ENCODE measurements around the gene AXIN1. TPM values are rescaled to one million over a fixed set of nuclear protein-coding genes. Genes with fewer than 3 reads are reported as not detected.

Gene AXIN1
- total RNA-seq, 1 donor from 2014 or later: 31.5 TPM

DNA sequence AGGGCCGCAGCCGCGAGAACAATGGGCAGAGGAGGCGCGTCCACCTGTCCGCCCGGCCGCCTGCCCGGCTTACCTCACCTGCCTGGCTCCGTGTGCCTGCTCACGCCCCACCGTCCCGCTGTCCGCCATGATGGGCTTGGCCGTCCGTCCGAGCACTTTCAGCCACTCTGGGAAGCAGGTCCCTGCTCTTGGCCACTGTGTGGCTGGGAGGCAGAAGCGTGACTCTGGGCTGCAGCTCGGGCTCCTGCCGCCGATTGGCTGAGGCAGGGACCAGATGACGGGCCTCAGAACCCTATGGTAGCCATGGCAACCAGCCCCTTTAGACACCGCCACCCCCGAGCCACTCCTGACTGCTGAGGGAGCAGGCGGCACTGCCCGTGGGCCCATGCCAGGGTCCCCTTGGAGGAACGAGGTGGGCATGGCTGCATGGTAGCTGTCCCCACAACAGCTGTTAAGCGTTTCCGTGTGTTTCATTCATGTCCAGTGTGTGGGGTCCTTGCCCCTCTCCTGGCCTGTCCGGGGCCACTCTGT lies 8.9 kb upstream of the AXIN1 start:
- no peak overlapping the region for H3K4me3 Mint-ChIP-seq (ENCODE audit: unreplicated experiment)
- TF ChIP-seq, protein P1, sequence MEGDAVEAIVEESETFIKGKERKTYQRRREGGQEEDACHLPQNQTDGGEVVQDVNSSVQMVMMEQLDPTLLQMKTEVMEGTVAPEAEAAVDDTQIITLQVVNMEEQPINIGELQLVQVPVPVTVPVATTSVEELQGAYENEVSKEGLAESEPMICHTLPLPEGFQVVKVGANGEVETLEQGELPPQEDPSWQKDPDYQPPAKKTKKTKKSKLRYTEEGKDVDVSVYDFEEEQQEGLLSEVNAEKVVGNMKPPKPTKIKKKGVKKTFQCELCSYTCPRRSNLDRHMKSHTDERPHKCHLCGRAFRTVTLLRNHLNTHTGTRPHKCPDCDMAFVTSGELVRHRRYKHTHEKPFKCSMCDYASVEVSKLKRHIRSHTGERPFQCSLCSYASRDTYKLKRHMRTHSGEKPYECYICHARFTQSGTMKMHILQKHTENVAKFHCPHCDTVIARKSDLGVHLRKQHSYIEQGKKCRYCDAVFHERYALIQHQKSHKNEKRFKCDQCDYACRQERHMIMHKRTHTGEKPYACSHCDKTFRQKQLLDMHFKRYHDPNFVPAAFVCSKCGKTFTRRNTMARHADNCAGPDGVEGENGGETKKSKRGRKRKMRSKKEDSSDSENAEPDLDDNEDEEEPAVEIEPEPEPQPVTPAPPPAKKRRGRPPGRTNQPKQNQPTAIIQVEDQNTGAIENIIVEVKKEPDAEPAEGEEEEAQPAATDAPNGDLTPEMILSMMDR (IDR thresholded peaks at IDR 0.05): no peak
- DNase-seq (ENCODE audit: extremely low spot score, unreplicated experiment): no peak

DNA sequence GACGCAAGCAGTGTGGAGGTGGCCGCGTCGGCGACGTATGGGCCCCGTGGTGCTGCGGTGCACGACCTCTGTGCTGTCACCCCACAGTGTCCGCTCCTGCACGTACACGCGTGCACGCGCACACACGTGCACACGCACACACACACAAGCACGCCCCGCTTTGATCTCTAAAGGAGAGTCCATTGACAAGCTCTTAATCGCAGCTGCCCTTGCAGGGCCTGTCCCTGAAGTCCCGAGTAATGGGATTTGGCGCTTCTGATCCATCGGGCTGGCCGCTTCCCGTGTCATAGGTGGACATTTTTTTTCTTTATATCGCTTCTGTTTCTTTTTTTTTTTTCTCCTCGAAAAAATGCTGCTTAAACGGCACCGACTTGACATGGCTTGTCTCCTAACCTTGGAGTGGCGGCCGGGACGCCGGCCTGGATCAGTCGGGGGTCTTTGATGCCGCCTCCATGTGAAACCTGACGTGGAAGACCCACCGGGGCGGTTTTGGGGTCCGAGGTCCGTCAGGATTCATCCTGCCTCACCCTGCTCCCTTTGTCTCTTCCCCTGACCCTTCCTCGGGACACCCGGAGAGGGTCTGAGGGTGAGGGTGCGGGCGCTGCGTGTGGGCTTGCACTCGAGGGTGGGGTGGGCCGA lies 8.3 kb upstream of the AXIN1 start:
- no peaks in the 10 kb centered on the region for H3K27me3 Mint-ChIP-seq (ENCODE audit: unreplicated experiment)
- TF ChIP-seq, protein P1 (IDR thresholded peaks at IDR 0.05): no peak
- no peaks in the 10 kb centered on the region for H3K36me3 Mint-ChIP-seq (ENCODE audit: unreplicated experiment)
- H3K4me1 Mint-ChIP-seq (ENCODE audit: unreplicated experiment): peaks cover 4% of the 10 kb centered on the region
- no peak overlapping the region for H3K4me3 Mint-ChIP-seq (ENCODE audit: unreplicated experiment)
- no peak overlapping the region for H3K27ac Mint-ChIP-seq (ENCODE audit: unreplicated experiment)
- DNase-seq (ENCODE audit: extremely low spot score, unreplicated experiment): no peak
- no peaks in the 10 kb centered on the region for H3K9me3 Mint-ChIP-seq (ENCODE audit: unreplicated experiment)

More for the DNA sequence above, 8.9 kb upstream of the AXIN1 start:
- no peaks in the 10 kb centered on the region for H3K9me3 Mint-ChIP-seq (ENCODE audit: unreplicated experiment)
- no peak overlapping the region for H3K27ac Mint-ChIP-seq (ENCODE audit: unreplicated experiment)
- H3K4me1 Mint-ChIP-seq (ENCODE audit: unreplicated experiment): peaks cover 4% of the 10 kb centered on the region
- H3K27me3 Mint-ChIP-seq (ENCODE audit: unreplicated experiment): no peaks in the 10 kb centered on the region
- no peaks in the 10 kb centered on the region for H3K36me3 Mint-ChIP-seq (ENCODE audit: unreplicated experiment)

DNA sequence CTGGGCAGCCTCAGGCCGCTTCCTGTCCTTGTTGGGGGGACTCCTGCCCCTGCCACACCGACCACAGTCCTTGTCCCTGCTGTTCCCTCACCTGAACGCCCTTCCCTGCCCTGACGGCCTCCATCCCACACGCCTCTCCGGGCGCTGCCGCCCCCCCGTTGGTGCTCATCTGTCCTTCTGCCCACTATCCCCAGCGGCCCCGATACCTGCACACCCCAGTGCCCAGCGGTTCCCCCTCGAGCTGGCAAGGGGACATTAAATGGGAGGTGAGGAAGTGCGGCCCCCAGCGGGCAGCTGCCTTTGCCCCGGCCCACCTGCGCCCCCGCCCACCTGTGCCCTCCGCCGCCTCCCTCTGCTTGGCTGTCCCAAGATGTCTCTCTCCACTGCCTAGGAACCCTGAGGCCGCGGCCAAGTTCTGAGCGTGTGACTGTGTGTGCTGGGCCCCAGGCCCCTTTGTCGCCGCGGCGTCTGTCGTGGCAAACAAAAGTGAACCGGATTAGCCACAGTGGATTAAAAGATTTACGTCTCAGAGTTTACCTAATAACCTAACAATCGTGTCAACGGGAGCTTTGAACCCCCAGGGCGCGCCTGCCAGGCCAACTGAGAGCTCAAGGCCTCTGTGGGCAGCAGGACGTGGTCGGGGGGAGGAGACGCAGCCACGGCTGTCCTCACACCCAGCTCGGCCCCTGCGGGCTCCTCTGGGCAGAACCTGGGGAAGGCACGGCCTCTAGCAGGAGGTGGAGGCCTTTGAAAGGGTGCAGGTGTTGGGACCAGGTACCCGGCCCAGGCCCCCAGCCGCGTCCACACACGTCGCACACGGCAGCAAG lies 7.6 kb upstream of the AXIN1 start:
- H3K36me3 Mint-ChIP-seq (ENCODE audit: unreplicated experiment): no peaks in the 10 kb centered on the region
- H3K27me3 Mint-ChIP-seq (ENCODE audit: unreplicated experiment): no peaks in the 10 kb centered on the region
- H3K4me3 Mint-ChIP-seq (ENCODE audit: unreplicated experiment): no peak overlapping the region
- H3K4me1 Mint-ChIP-seq (ENCODE audit: unreplicated experiment): peaks cover 4% of the 10 kb centered on the region
- TF ChIP-seq, protein P1 (IDR thresholded peaks at IDR 0.05): no peak
- DNase-seq (ENCODE audit: extremely low spot score, unreplicated experiment): no peak
- H3K27ac Mint-ChIP-seq (ENCODE audit: unreplicated experiment): no peak overlapping the region
- H3K9me3 Mint-ChIP-seq (ENCODE audit: unreplicated experiment): no peaks in the 10 kb centered on the region

DNA sequence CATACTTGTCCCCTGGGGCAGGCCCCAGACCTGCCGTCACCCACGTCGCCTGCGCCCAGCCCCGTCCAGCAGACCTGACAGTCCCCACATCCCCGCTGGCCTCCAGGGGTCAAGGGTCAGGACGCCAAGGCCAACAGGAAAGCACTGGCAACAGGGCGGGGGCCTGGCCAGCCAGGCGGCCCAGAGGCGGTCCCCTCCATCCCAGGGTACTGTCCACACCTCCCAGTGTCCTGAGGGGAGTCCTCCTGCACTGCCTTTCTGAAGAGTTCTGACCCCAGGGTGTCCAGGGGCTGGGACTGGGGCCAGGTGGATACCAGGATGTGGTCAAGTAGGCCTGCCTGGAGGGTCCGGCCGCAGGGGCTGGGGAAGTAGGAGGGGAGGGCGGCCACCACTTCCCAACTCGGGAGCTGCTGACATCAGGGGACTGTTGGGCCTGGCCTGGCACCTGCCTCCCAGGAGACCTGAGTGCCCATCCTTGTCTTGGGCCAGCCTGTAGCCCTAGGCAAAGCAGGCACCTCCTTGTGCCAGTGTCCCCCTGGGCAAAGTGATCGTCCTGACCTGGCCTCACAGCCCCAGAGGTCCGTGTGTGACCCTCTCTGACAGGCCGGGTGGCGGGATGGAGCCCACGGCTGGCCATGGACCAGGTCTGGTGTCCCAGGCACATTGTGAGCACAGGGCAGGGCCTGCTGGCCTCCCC lies 6.7 kb upstream of the AXIN1 start:
- Mint-ChIP-seq H3K36me3 (ENCODE audit: unreplicated experiment) (no peaks in the 10 kb centered on the region), H3K9me3 (ENCODE audit: unreplicated experiment) (no peaks in the 10 kb centered on the region), H3K4me3 (ENCODE audit: unreplicated experiment) (no peak overlapping the region), H3K4me1 (ENCODE audit: unreplicated experiment) (peaks cover 4% of the 10 kb centered on the region), H3K27ac (ENCODE audit: unreplicated experiment) (no peak overlapping the region), H3K27me3 (ENCODE audit: unreplicated experiment) (no peaks in the 10 kb centered on the region)
- TF ChIP-seq, protein P1 (IDR thresholded peaks at IDR 0.05): no peak
- no peak for DNase-seq (ENCODE audit: extremely low spot score, unreplicated experiment)
